Measurements from ENCODE around the gene RPL37. TPM values are rescaled to one million over a fixed set of nuclear protein-coding genes. Genes with fewer than 3 reads are reported as not detected.
"Not testable (repeated sequence)": the region's sequence is repeated elsewhere in the genome, so short reads cannot be mapped to it uniquely, and the experiment has no call there.

Gene RPL37
- total and polyA plus RNA-seq, 2 donors (not counting 3 experiments of a cell fraction or from before 2014, with no cell fraction given): 259 to 1,348 TPM

DNA sequence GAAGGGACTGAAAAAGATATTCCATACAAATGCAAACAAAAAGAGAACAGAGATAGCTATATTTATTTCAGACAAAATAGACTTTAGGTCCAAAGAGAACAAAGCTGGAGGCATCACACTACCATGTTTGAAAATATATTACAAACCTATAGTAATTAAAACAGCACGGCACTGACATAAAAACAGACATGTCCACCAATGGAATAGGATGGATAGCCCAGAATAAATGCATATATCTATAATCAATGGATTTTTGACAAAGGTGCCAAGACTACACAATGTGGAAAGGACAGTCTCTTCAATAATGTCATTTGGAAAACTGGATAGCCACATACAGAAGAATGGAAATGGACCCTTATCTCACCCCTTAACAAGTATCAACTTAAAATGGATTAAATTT is 47.0 kb downstream of the RPL37 start:
- intact Hi-C loops (cut with micrococcal nuclease) (no loop called here), dilution Hi-C loops (cut with MboI; ENCODE audit: extremely low pct_ligation_motif_present, low sequenced_read_pairs) (no loop called here)
- Histone ChIP-seq H2AFZ (ENCODE audit: low read depth, low read length) (no peak overlapping the region), H3K4me3 (replicated peaks in 1 of 3; ENCODE audit: insufficient read depth in 1 of 3, low read depth in 1 of 3, low read length in 3 of 3) (no peak overlapping the region), H3K9ac (replicated peaks; ENCODE audit: extremely low read depth, insufficient read depth, low read length) (no peak overlapping the region), H4K20me1 (replicated peaks; ENCODE audit: control insufficient read depth, extremely low read depth, insufficient read depth, low read length) (peaks cover 28% of the 10 kb centered on the region), H3K4me1 (ENCODE audit: control insufficient read depth, extremely low read depth, insufficient read depth, low read length) (peaks cover 11% of the 10 kb centered on the region), H3K27me3 (ENCODE audit: control insufficient read depth in 2 of 2, insufficient read depth in 2 of 2, low read length in 2 of 2) (no peaks in the 10 kb centered on the region), H3K36me3 (ENCODE audit: control insufficient read depth in 2 of 2, extremely low read depth in 1 of 2, insufficient read depth in 2 of 2, low read length in 2 of 2) (no peaks in the 10 kb centered on the region), H3K79me2 (ENCODE audit: control insufficient read depth, insufficient read depth, low read length) (peaks cover 99% of the 10 kb centered on the region), H3K4me2 (ENCODE audit: insufficient read depth, low read length) (no peak overlapping the region), H3K9me1 (replicated peaks; ENCODE audit: control insufficient read depth, extremely low read depth, insufficient read depth, low read length) (no peaks in the 10 kb centered on the region), H3K27ac (ENCODE audit: insufficient read depth, low read depth, low read length) (no peak overlapping the region), H3K9me3 (replicated peaks; ENCODE audit: control insufficient read depth, insufficient read depth, low read length) (no peaks in the 10 kb centered on the region)
- ChIA-PET CTCF (interaction anchor here (1.1 kb wide), 1 partner anchor 23 kb away, joined by 3 read pairs; no protein-coding TSS in a partner anchor), POLR2A (no interaction called here)
- FAIRE-seq (no peak), DNase-seq (ENCODE audit: low read depth, low spot score) (no peak)
- TF ChIP-seq EZH2 (IDR thresholded peaks at IDR 0.05; ENCODE audit: borderline replicate concordance, low read depth, low read length, severe bottlenecking) (no peak), MYC (IDR thresholded peaks at IDR 0.05; ENCODE audit: low read depth, low read length) (no peak), GATA2 (IDR thresholded peaks at IDR 0.05; ENCODE audit: insufficient read depth, insufficient read length, low read depth, low read length) (no peak), FOS (IDR thresholded peaks at IDR 0.05; ENCODE audit: borderline replicate concordance, insufficient read depth, low read length) (no peak), POLR2AphosphoS5 (IDR thresholded peaks at IDR 0.05; ENCODE audit: insufficient read depth, low read depth, low read length) (no peak), JUN (IDR thresholded peaks at IDR 0.05; ENCODE audit: borderline replicate concordance, insufficient read depth, insufficient read length, low read depth) (no peak), POLR2A (IDR thresholded peaks at IDR 0.05; ENCODE audit: low read depth, low read length) (no peak)
- TF ChIP-seq, protein P1, sequence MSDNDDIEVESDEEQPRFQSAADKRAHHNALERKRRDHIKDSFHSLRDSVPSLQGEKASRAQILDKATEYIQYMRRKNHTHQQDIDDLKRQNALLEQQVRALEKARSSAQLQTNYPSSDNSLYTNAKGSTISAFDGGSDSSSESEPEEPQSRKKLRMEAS (IDR thresholded peaks at IDR 0.05; ENCODE audit: insufficient read depth, insufficient read length): no peak
- TF ChIP-seq, protein P2, sequence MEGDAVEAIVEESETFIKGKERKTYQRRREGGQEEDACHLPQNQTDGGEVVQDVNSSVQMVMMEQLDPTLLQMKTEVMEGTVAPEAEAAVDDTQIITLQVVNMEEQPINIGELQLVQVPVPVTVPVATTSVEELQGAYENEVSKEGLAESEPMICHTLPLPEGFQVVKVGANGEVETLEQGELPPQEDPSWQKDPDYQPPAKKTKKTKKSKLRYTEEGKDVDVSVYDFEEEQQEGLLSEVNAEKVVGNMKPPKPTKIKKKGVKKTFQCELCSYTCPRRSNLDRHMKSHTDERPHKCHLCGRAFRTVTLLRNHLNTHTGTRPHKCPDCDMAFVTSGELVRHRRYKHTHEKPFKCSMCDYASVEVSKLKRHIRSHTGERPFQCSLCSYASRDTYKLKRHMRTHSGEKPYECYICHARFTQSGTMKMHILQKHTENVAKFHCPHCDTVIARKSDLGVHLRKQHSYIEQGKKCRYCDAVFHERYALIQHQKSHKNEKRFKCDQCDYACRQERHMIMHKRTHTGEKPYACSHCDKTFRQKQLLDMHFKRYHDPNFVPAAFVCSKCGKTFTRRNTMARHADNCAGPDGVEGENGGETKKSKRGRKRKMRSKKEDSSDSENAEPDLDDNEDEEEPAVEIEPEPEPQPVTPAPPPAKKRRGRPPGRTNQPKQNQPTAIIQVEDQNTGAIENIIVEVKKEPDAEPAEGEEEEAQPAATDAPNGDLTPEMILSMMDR (IDR thresholded peaks at IDR 0.05; ENCODE audit: extremely low read depth in 1 of 2, insufficient read depth in 1 of 2, low read depth in 1 of 2, low read length in 2 of 2): no peak
- no TSS peak for BruUV-seq (replicated peaks)

DNA sequence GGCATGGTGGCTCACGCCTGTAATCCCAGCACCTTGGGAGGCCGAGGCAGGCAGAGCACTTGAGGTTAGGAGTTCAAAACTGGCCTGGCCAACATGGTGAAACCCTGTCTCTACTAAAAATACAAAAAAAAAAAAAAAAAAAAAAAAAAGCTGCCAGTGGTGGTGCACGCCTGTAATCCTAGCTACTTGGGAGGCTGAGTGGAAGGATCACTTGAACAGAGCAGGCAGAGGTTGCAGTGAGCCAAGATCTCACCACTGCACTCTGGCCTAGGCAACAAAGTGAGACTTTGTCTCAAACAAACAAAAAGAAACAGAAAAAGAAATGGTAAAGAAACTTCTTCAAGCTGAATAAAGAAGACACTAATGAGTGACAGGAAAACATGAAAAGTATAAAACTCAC is 48.4 kb downstream of the RPL37 start:
- H3K4me2 ChIP-seq (ENCODE audit: insufficient read depth, low read length); H3K4me1 ChIP-seq (ENCODE audit: control insufficient read depth, extremely low read depth, insufficient read depth, low read length); BruUV-seq (replicated peaks); H3K36me3 ChIP-seq (ENCODE audit: control insufficient read depth in 2 of 2, extremely low read depth in 1 of 2, insufficient read depth in 2 of 2, low read length in 2 of 2); H3K9me1 ChIP-seq (replicated peaks; ENCODE audit: control insufficient read depth, extremely low read depth, insufficient read depth, low read length); dilution Hi-C loops (cut with MboI; ENCODE audit: extremely low pct_ligation_motif_present, low sequenced_read_pairs); FAIRE-seq; H3K4me3 ChIP-seq (replicated peaks in 1 of 3; ENCODE audit: insufficient read depth in 1 of 3, low read depth in 1 of 3, low read length in 3 of 3); DNase-seq (ENCODE audit: low read depth, low spot score); POLR2A ChIA-PET; intact Hi-C loops (cut with micrococcal nuclease); H3K9me3 ChIP-seq (replicated peaks; ENCODE audit: control insufficient read depth, insufficient read depth, low read length); H3K27me3 ChIP-seq (ENCODE audit: control insufficient read depth in 2 of 2, insufficient read depth in 2 of 2, low read length in 2 of 2); H3K27ac ChIP-seq (ENCODE audit: insufficient read depth, low read depth, low read length); H3K9ac ChIP-seq (replicated peaks; ENCODE audit: extremely low read depth, insufficient read depth, low read length); H2AFZ ChIP-seq (ENCODE audit: low read depth, low read length): not testable (repeated sequence)
- H3K79me2 ChIP-seq (ENCODE audit: control insufficient read depth, insufficient read depth, low read length): peaks cover 99% of the 10 kb centered on the region
- peaks cover 26% of the 10 kb centered on the region for H4K20me1 ChIP-seq (replicated peaks; ENCODE audit: control insufficient read depth, extremely low read depth, insufficient read depth, low read length)
- CTCF ChIA-PET: interaction anchor here (1.1 kb wide), 1 partner anchor 22 kb away, joined by 3 read pairs; no protein-coding TSS in a partner anchor
